Hepatocyte (in vitro differentiated cells): ENCODE measurements around the gene MYOZ2. TPM values are rescaled to one million over a fixed set of nuclear protein-coding genes. Genes with fewer than 3 reads are reported as not detected.
"Not testable (repeated sequence)": the region's sequence is repeated elsewhere in the genome, so short reads cannot be mapped to it uniquely, and the experiment has no call there.

Experiments
- DNase-seq: peaks from one replicate; pipeline ENCODE4 v3.0.0-alpha.2; 2016; ENCODE audit warnings: low spot score
- H2AFZ ChIP-seq: fragments of 200-600 bp; sonication (generic); 2 replicates; pipeline ENCODE4 v1.6.0; 2016; ENCODE audit warnings: antibody characterized with exemption, mild to moderate bottlenecking
- H3K27ac ChIP-seq: fragments of 200-600 bp; sonication (generic); 2 replicates; pipeline ENCODE4 v1.5.1; 2016; ENCODE audit warnings: mild to moderate bottlenecking
- H3K27me3 ChIP-seq: fragments of 200-600 bp; sonication (generic); 2 replicates; pipeline ENCODE4 v1.6.1; 2016
- H3K36me3 ChIP-seq: fragments of 200-600 bp; sonication (generic); replicated peaks from 2 replicates; pipeline ENCODE4 v1.5.1; 2016; ENCODE audit warnings: low read depth; ENCODE audit not compliant: insufficient read depth
- H3K4me1 ChIP-seq: fragments of 200-600 bp; sonication (generic); 2 replicates; pipeline ENCODE4 v1.5.1; 2016; ENCODE audit warnings: mild to moderate bottlenecking, moderate library complexity; ENCODE audit not compliant: insufficient read depth
- H3K4me2 ChIP-seq: fragments of 200-600 bp; sonication (generic); 2 replicates; pipeline ENCODE4 v1.6.0; 2016
- H3K4me3 ChIP-seq: fragments of 200-600 bp; sonication (generic); 2 replicates; pipeline ENCODE4 v1.5.1; 2016; ENCODE audit warnings: mild to moderate bottlenecking
- H3K79me2 ChIP-seq: fragments of 200-600 bp; sonication (generic); 2 replicates; pipeline ENCODE4 v1.6.0; 2017; ENCODE audit warnings: mild to moderate bottlenecking
- H3K9me2 ChIP-seq: fragments of 200-600 bp; sonication (generic); replicated peaks from 2 replicates; pipeline ENCODE4 v1.6.0; 2017; ENCODE audit warnings: mild to moderate bottlenecking; ENCODE audit not compliant: insufficient read depth
- H3K9me3 ChIP-seq: fragments of 200-600 bp; sonication (generic); 2 replicates; pipeline ENCODE4 v1.5.1; 2016; ENCODE audit warnings: low read depth, mild to moderate bottlenecking
- H4K20me1 ChIP-seq: fragments of 200-600 bp; sonication (generic); 2 replicates; pipeline ENCODE4 v1.6.0; 2016; ENCODE audit warnings: mild to moderate bottlenecking; ENCODE audit not compliant: insufficient read depth, poor library complexity, severe bottlenecking
- EZH2 ChIP-seq: fragments of 200-600 bp; sonication (generic); IDR thresholded peaks from 2 replicates; pipeline ENCODE4 v1.6.1; 2016; ENCODE audit warnings: antibody characterized with exemption, mild to moderate bottlenecking, borderline replicate concordance
- EZH2phosphoT487 ChIP-seq: fragments of 200-600 bp; sonication (generic); IDR thresholded peaks from one replicate; pipeline ENCODE4 v1.6.1; 2018; ENCODE audit warnings: antibody characterized with exemption, mild to moderate bottlenecking, low read depth, moderate library complexity; ENCODE audit not compliant: unreplicated experiment, severe bottlenecking
- WGBS: methylation state at CpG from one replicate; pipeline ENCODE4 v1.1.6; 2016; ENCODE audit warnings: low lambda C conversion rate; ENCODE audit errors: missing lambda C conversion rate; 5-methylcytosine and 5-hydroxymethylcytosine counted together
- polyA plus RNA-seq: library from polyadenylated mRNA; unstranded; fragments of >200 nt; fragmentation: Nextera tagmentation; extraction: Ambion mirVana; gene quantifications from 2 replicates; pipeline ENCODE4 v1.2.1, GENCODE V29; 2016
- total RNA-seq: library from RNA; depleted of rRNA; stranded (reverse); fragments of >200 nt; gene quantifications from 2 replicates; pipeline ENCODE4 v1.2.3, GENCODE V29; 2014
- TF ChIP-seq, protein P1 (sequence below): fragments of 200-600 bp; sonication (generic); IDR thresholded peaks from 2 replicates; pipeline ENCODE4 v1.5.1; 2016; ENCODE audit warnings: antibody characterized with exemption, mild to moderate bottlenecking; ENCODE audit not compliant: poor library complexity

MYOZ2 gene
- total and polyA plus RNA-seq, 2 experiments from 2014 or later, result 0.10 TPM; not detected in 1

DNA sequence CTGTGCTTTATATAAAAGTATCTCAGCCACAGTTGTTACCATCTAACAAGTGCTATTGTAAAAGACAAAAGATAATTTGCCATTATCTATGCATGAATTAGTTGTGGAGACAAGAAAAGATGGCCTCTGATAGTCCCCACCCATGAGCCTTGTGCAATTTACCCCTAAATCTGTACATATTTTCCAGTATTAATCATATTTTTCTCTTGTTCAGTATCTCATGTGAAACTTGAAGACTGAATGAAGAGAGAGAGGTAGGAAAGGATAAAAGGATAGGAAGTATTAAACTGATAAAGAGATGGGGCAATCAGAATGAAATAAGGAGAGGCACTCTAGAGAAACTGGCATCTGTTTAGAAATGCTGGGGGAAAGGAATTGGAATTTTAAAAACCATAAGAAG, 3.7 kb downstream of the MYOZ2 start:
- TF ChIP-seq, protein P1, sequence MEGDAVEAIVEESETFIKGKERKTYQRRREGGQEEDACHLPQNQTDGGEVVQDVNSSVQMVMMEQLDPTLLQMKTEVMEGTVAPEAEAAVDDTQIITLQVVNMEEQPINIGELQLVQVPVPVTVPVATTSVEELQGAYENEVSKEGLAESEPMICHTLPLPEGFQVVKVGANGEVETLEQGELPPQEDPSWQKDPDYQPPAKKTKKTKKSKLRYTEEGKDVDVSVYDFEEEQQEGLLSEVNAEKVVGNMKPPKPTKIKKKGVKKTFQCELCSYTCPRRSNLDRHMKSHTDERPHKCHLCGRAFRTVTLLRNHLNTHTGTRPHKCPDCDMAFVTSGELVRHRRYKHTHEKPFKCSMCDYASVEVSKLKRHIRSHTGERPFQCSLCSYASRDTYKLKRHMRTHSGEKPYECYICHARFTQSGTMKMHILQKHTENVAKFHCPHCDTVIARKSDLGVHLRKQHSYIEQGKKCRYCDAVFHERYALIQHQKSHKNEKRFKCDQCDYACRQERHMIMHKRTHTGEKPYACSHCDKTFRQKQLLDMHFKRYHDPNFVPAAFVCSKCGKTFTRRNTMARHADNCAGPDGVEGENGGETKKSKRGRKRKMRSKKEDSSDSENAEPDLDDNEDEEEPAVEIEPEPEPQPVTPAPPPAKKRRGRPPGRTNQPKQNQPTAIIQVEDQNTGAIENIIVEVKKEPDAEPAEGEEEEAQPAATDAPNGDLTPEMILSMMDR, result no peak
- Histone ChIP-seq H3K4me1 (peaks cover 5% of the 10 kb centered on the region), H2AFZ (no peak overlapping the region), H3K79me2 (no peaks in the 10 kb centered on the region), H4K20me1 (no peaks in the 10 kb centered on the region), H3K4me2 (peak overlapping the region; percentile 51), H3K27ac (peak overlapping the region; percentile 85), H3K9me2 (no peaks in the 10 kb centered on the region), H3K9me3 (no peaks in the 10 kb centered on the region), H3K27me3 (no peaks in the 10 kb centered on the region), H3K36me3 (no peaks in the 10 kb centered on the region), H3K4me3 (no peak overlapping the region)
- DNase-seq, result no peak

DNA sequence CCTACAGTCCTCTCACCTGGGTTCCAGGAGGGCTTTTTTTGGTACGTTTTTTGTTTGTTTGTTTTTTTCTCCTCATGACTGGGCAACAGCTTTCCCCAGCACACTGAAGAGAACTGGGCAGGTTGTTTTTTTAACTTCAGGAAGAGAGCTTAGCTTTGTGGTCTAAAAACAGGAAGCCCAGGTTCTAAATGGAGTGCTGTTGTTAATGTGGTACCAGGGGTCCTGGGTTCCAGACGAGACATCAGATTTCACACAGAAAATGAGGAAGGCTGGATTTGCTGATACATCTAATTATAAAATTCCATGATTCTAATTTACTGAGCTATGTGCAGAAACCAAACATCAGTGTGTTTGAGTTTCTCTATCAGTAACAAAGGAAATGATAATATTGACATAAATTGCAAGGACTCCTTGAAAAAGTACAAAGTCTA, 4.2 kb downstream of the MYOZ2 start:
- TF ChIP-seq, protein P1, result no peak
- no peak for TF ChIP-seq EZH2
- no peak for TF ChIP-seq EZH2phosphoT487
- H3K79me2 ChIP-seq, result no peaks in the 10 kb centered on the region
- H3K9me2 ChIP-seq, result no peaks in the 10 kb centered on the region
- DNase-seq, result no peak
- no peak overlapping the region for H3K4me3 ChIP-seq
- peaks cover 5% of the 10 kb centered on the region for H3K4me1 ChIP-seq
- no peaks in the 10 kb centered on the region for H3K9me3 ChIP-seq
- peak overlapping the region; percentile 85 for H3K27ac ChIP-seq
- H3K4me2 ChIP-seq, result peak overlapping the region; percentile 51
- H2AFZ ChIP-seq, result no peak overlapping the region
- 51% methylated on average over 2 of the region's 2 CpGs for WGBS
- H4K20me1 ChIP-seq, result no peaks in the 10 kb centered on the region
- no peaks in the 10 kb centered on the region for H3K27me3 ChIP-seq
- no peaks in the 10 kb centered on the region for H3K36me3 ChIP-seq

DNA sequence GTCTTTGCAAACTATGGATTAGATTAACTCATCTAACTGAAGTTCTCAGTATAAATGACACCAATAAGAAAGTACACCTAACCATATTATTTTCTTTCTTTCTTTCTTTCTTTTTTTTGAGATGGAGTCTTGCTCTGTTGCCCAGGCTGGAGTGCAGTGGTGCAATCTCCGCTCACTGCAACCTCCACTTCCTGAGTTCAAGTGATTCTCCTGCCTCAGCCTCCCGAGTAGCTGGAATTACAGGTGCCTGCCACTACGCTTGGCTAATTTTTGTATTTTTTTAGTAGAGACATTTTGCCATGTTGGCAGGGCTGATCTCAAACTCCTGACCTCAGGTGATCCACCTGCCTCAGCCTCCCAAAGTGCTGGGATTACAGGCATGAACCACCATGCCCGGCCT, 5.7 kb downstream of the MYOZ2 start:
- H3K4me2 ChIP-seq, H3K27ac ChIP-seq, H3K79me2 ChIP-seq, H4K20me1 ChIP-seq, H3K9me3 ChIP-seq, H3K27me3 ChIP-seq, H3K9me2 ChIP-seq, H3K4me3 ChIP-seq, DNase-seq, H3K4me1 ChIP-seq, H2AFZ ChIP-seq, H3K36me3 ChIP-seq: not testable (repeated sequence)
- 99% methylated on average over 4 of the region's 4 CpGs for whole genome bisulfite sequencing

DNA sequence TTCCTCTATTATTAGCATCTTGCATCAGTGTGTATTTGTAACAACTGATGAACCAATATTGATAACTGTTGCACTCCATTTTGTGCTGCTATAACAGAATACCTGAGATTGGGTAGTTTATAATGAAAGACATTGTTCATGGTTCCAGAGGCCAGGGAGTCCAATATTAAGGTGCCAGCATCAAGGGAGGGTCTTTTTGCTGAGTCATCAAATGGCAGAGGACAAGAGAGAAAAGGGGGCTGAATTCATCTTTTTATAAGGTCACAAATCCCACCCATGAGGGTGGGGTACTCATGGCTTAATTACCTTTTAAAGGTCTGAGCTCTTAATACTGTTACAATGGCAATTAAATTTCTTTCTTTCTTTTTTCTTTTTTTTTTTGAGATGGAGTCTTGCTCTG, 7.2 kb downstream of the MYOZ2 start:
- Histone ChIP-seq H3K9me3 (no peaks in the 10 kb centered on the region), H3K27me3 (no peaks in the 10 kb centered on the region), H3K4me3 (no peak overlapping the region), H2AFZ (no peak overlapping the region), H3K79me2 (no peaks in the 10 kb centered on the region), H3K9me2 (no peaks in the 10 kb centered on the region), H3K4me1 (peaks cover 5% of the 10 kb centered on the region), H3K4me2 (no peak overlapping the region), H4K20me1 (no peaks in the 10 kb centered on the region), H3K36me3 (no peaks in the 10 kb centered on the region), H3K27ac (no peak overlapping the region)
- no peak for DNase-seq
- TF ChIP-seq, protein P1, result no peak
- no peak for TF ChIP-seq EZH2
- no peak for TF ChIP-seq EZH2phosphoT487

DNA sequence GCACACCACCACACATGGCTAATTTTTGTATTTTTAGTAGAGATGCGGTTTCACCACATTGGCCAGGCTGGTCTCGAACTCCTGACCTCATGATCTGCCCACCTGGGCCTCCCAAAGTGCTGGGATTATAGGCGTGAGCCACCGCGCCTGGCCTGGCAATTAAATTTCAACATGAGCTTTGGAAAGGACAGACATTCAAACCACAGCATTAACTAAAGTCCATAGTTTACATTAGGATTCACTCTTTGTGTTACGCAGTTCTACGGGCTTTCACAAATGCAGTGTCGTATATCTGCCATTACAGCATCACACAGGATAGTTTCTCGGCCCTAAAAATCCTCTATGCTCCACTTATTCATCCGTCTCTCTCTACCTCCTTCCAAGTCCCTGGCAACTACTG, 7.7 kb downstream of the MYOZ2 start:
- not testable (repeated sequence) for H3K79me2 ChIP-seq, DNase-seq, H3K27me3 ChIP-seq, H3K4me3 ChIP-seq, H3K27ac ChIP-seq, H3K4me1 ChIP-seq, H3K4me2 ChIP-seq, H2AFZ ChIP-seq, H3K9me2 ChIP-seq, H3K9me3 ChIP-seq, H4K20me1 ChIP-seq, H3K36me3 ChIP-seq
- 73% methylated on average over 10 of the region's 10 CpGs for WGBS
